Astrocyte (in vitro differentiated cells and primary cell): ENCODE data around the gene THRSP.

Experiments
- CTCF ChIP-seq: IDR thresholded peaks from 2 replicates; pipeline ENCODE4 v1.5.1; 2011; ENCODE audit warnings: low read depth, mild to moderate bottlenecking, inconsistent platforms, low read length, moderate library complexity; ENCODE audit not compliant: insufficient read depth
- EZH2 ChIP-seq: IDR thresholded peaks from 2 replicates; pipeline ENCODE4 v1.6.1; 2012; ENCODE audit warnings: mild to moderate bottlenecking, low read length, inconsistent platforms; ENCODE audit not compliant: insufficient read depth

- TF ChIP-seq CTCF (no peak), EZH2 (no peak)
These were observed 6.1 kb upstream of the THRSP start for GRCh38 chr11:78057462-78058055.
